HG02884 (cell line): ENCODE measurements around the gene FKBP10.
A peak's percentile ranks its signal among the peaks of the same experiment; 100 is the strongest.
"Not testable (repeated sequence)": the region's sequence is repeated elsewhere in the genome, so short reads cannot be mapped to it uniquely, and the experiment has no call there.

Source experiments
- ATAC-seq: cut with Tn5 transposase; IDR thresholded peaks from one replicate; pipeline ENCODE4 v1.9.1; 2021; ENCODE audit warnings: mild to moderate bottlenecking, moderate library complexity; ENCODE audit not compliant: unreplicated experiment

The FKBP10 gene

DNA sequence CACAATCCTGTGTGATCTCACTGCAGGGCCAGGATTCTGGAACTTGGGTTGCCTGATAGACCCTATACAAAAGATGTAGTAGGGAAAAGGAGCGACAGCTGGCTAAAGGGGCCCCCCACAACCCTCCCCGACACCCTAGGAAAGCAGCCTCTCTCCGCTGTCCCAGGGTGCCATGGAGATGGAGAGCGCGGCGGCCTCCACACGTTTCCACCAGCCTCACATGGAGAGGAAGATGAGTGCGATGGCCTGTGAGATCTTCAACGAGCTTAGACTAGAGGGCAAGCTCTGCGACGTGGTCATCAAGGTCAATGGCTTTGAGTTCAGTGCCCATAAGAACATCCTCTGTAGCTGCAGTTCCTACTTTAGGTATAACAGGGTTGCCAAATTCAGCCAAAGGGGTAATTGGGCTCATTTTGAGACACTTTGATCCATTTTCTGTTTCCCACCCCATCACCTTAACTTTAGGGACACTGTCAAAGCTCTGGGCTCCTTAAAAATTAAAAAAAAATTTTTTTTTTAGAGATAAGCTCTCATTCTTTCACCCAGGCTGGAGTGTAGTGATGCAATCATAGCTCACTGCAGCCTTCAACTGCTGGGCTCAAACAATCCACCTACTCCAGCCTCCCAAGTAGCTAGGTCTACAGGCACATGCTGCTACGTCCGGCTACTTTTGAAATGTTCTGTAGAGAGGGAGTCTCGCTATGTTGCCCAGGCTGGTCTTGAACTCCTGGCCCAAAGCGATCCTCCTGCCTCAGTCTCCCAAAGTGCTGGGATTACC, 25.1 kb downstream of the FKBP10 start, which contains the start of gene KLHL10:
Gene KLHL10, plus strand, starts transcription at position 65 of the 778 bp plus-strand sequence. Its CDS starts 108 bp downstream, at position 173.
- no peak for ATAC-seq

DNA sequence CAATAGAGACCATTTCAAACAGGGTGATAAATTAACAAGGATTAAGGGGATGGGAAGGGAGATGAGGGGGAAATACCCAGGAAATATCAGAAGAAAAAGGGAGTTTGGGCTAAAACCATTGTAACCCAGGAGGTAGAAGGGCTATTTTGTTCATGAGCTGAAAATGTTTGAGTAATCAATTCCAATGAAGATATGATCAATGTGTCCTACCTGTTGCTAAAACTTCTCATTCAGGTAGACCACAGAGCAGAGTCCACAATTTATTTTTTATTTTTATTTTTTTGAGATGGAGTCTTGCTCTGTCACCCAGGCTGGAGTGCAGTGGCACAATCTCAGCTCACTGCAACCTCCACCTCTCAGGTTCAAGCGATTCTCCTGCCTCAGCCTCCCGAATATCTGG, 26.6 kb downstream of the FKBP10 start:
- not testable (repeated sequence) for ATAC-seq

DNA sequence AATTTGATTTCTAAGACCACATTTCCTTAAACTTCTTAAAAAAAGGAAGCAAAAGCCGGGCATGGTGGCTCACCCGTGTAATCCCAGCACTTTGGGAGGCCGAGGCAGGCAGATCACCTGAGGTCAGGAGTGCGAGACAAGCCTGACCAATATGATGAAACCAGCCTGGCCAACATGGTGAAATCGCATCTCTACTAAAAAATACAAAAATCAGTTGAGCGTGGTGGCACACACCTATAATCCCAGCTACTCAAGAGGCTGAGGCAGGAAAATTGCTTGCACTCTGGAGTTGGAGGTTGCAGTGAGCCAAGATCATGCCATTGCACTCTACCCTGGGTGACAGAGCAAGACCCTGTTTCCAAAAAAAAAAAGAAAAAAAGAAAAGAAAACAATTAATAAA, 28.0 kb downstream of the FKBP10 start:
- not testable (repeated sequence) for ATAC-seq

DNA sequence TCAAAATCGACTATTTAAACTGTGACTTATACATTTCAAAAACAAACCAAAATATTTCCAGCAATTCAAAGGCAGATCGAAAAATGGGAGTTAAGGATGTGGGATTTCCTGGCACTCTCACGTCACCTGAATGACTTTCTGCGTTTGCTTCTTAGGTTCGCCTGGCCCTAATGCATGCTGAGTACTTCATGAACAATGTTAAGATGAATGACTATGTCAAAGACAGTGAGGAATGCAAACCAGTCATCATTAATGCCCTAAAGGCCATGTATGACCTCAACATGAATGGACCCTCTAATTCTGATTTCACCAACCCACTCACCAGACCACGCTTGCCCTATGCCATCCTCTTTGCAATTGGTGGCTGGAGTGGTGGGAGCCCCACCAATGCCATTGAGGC, 32.2 kb downstream of the FKBP10 start:
- no peak for ATAC-seq

DNA sequence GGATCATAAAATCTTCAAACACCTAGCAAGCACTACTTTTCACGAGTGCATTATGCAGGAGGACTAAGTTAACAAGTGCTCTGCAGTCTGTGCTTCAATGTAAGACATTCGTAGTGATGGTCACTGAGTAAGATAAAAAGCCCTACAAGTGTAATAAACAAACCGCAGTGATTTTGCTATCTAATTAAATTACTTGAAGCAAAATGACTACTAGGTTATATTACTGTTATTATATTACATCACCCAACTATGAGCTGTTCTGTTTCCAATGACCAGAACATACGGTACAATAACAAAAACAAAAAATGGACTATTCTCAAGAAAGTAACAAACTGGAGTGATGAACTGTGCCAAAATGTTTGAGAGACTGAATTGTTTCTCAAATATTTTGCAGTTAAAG, 36.0 kb downstream of the FKBP10 start:
- ATAC-seq, result no peak

DNA sequence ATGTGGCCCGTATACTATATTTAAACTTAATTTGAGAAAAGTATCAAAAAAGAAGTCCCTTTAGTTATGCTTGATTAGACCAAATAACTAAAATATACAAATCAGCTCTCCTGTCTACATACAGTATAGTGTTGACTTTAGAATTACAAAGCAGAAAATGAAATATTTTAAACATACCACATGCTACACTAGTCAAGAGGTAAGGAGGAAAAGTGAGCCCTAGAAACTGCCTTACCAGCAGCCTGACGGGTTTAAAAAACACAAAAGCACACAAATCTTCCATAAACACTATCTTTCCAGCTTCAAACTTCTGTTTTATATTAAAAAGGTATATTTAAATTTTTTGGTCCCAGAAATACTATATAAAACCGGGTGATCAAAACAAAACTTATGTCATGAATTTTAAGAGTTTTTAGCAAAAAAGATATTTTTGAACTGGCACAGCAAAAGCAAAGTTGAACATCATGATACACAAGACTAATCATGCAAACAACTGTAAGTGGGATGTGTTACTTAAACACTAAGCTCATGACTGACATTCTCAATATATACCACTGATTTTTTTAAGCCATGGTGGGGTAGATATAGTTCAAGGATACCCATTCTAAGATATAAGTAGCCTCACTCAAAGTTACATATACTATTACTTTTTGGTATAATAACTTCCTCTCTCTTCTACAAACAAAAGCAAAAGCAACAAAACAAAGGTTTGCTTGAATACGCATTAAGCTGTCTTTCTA, 36.6 kb downstream of the FKBP10 start:
- ATAC-seq, result no peak

DNA sequence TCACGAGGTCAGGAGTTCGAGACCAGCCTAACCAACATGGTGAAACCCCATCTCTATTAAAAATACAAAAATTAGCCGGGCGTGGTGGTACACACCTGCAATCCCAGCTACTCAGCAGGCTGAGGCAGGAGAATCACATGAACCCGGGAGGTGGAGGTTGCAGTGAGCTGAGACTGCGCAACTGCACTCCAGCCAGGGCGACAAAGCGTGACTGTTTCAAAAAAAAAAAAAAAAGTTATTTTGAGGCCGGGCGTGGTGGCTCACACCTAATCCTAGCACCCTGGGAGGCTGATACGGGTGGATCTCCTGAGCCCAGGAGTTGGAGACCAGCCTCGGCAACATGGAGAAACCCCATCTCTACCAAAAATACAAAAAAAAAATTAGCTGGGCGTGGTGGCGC, 38.6 kb downstream of the FKBP10 start:
- ATAC-seq, result not testable (repeated sequence)

DNA sequence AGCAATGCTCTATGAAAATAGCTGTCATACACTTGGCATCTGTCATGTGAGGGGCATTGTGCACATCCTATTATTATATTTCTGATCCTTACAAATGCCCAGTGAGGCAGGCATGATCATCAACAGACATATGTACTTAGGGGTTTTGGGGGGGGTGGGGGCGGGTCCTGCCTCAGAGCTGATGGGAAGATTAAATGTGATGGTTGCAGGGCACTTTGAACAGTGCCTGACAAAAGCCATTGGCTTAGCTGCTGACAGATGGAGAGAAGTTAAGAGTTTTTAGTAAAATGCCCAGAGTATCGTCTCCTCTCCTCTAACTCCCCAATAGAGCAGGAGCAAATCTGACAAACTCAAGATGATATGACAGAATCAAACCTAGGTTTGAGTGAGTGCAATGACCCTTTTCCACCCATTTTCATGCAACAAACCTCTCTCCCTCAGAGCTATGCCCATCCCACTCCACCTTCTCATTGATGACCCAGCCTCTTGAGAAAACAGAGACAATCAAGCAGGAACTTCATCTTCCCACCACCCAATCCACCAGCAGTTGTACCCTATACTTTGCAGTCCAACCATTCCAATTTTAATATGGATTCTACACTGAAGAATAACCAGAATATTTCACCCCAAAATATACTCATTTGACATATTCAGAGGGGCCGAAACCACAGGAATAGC, 47.6 kb downstream of the FKBP10 start:
- ATAC-seq, result no peak

DNA sequence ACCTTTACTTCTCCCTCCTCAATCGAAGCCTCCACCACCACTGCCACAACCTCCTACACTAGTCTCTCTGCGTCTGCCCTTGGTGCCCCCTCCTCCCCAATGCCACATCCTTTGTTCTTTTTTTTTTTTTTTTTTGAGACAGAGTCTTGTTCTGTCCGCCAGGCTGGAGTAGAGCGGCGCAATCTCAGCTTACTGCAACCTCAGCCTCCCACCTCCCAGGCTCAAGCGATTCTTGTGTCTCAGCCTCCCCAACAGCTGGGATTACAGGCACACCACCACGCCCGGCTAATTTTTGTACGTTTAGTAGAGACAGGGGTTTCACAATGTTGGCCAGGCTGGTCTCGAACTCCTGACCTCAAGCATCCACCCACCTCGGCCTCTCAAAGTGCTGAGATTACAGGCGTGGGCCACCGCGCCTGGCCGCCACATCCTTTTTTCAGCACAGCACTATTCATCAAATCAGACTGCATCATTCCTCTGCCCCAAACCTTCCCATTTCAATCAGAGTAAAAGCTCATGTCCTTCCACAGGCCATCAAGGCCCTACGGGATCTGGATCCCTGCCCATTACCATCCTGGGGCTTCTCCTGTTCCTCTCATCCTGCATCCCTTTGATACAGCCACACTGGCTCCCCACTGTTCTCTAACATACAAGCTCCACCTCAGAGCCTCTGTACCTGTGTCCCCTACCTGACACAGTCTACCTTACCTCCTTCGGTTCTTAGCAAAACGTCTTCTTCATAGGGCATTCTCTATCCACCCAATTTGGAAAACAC, 50.5 kb downstream of the FKBP10 start:
- ATAC-seq, result no peak

DNA sequence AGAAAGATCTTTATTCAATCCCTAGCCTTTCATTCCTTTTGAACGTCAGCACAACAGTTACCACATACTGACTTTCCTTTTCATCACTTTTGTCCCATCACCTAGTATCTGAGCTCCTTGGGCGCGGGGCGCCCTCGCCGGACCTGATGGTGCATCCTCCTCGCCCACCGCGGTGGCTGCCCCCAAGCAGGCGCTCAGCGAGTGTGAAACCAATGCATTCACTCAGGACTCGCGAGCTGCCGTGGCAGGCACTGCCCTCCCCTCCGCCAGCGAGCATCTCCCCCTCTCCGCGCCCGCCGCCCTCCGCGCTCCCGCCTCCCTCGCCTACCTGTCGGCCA, 51.7 kb downstream of the FKBP10 start:
- peak; percentile 16 for ATAC-seq

DNA sequence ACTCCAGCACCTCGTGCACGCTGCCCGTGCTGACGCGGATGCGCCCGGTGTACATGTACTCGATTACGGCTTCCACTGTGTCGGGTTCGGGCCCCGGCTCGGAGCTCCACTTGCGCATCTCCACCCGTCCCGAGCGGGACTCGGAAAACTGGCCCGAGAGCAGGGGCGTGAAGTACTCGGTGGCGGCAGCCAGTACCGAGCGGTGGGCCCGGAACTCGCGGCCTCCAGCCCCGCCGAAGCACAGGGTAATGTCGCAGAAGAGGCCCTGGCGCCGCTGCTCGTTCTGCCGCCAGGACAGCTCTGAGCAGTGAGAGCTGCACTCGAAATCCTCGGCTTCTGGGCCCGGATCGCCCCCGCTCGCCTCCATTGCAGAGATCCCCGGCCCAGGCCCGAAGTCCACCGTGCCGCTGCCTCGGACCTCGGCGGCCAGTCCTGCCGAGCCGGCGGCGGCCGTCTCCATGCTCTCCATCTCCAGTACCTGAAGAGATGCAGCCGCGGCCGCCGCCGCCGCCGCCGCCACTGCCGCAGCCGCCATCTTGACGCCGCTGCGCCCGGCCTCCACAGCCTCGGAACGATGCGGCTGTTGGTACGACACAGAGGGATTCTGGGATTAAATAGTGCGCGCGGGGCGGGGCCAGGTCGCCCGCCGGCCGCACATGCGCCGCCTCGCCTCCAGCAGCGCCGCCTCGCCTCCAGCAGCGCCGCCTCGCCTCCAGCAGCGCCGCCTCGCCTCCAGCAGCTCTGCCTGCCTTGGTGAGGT, 52.2 kb downstream of the FKBP10 start, which contains the start of gene KLHL11:
Gene KLHL11, minus strand, starts transcription at position 588 of the 760 bp plus-strand sequence. Its CDS starts 53 bp downstream, at position 535.
- ATAC-seq, result peak; percentile 86

DNA sequence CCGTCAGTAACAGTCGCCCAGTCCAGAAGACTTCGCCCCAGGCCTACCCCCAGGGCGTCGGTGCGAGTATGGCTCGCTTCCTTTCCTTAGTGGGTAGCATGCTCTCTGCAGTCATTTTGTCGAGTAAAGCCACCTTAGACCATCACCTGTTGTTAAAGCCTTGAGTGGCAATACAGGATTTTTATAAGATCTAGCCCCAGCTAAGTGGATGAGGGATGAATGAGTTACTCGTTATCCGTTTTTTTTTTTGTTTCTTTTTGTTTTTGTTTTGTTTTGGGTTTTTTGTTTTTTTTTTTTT, 52.7 kb downstream of the FKBP10 start:
- ATAC-seq, result no peak

DNA sequence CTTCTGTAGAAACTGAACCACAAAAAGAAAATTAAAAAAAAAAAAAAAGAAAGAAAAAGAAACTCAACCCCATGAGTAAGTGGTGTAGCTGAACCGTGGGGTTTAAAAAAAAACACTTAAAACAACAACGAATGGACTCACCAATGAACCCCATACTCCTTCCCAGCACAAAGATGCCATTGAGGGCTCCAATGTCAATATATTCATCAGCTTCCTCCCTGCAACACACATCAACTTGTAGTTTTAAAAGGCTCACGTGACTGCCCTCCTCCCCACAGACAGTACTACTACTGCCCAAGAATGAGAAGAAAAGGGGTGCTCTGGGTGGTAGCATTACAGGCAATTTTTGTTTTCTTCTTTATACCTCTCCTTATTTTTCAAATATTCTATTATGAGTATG, 55.8 kb downstream of the FKBP10 start:
- no peak for ATAC-seq

DNA sequence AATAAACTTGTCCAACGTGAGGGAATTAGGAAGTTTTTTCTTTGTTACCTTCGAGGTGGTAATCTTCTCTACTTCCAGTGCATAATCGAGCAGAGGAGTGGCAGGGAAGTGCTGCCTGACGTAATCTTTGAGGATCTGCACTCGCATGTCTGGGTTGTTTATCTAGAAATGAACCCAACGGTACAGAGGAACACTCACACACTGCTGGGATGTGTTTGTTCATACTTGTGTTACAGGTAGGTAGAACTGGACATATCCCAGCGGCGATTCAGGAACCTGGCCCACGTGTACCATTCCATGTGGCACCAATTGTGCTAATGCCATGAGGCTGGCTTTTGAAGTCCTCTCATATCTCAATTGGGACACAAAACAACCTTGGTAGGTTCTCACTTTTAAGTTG, 56.6 kb downstream of the FKBP10 start:
- ATAC-seq, result no peak

DNA sequence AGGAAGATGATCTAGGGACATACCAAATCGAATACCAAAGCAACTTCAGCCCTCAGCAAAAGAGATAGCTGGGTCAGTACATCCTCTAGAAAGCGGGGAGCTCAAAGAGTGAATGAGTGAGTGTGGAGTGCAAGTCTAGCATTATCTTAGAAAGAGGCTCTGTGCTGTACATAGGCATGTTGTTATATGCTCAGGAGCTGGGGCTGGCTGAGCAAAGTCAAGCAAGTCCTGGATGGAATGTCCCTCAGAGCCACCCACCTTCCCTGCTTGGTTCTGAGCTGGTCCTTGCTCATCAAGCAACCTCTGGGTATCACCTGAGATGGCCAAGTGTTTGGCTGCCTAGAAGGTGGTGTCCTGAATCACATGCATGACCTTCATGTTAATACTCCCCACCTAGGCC, 57.3 kb downstream of the FKBP10 start:
- no peak for ATAC-seq

DNA sequence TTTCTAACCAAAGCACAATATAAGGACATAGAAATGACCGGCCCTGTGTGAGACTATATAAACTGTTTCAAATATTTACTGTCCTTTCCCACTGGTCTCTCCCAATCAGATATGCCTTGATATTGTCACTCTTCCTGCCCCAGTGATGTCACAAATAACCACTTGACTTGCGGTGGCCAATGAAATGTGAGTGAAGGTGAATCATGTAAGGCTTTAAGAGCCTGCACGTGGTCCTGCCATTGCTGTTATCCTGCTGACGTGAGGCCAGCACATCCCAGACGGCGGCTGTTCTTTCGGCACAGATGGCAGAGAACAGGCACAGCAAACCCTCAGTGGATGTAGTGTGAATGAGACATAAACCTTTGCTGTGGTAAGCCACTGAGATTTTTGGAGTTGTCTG, 57.8 kb downstream of the FKBP10 start:
- ATAC-seq, result no peak

DNA sequence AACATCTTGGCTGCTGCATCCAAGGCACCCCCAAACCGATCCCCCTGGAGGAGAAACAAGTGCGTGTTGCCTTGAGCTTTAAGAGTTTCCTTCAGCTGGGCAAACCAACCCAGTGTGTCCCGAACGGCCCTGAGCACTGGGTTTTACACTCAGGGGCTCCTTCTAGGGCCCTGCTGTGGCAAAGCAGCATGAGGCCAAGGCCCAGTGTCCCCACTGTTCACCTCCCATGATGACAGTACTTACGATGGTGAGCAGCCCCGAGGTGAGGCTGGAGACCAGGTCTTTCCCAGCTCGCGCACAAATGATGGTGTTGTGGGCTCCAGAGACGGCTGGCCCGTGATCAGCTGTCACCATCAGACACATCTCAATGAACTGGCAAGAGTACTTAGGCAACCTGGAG, 59.0 kb downstream of the FKBP10 start:
- ATAC-seq, result no peak
